Endothelial cell of umbilical vein (primary cell): ENCODE results near the gene PRPH. TPM values are rescaled to one million over a fixed set of nuclear protein-coding genes. Genes with fewer than 3 reads are reported as not detected.

Experiments
- BruUV-seq: library from RNA; stranded (reverse); fragments of 400-500 nt; replicated peaks from 2 replicates; lab custom pipeline; 2021; lab: Mats Ljungman, UMichigan
- CTCF ChIA-PET: fragments of 300-600, 350-600 bp; sonication (Branson Sonifier 250); formaldehyde crosslinking; loops from one replicate; lab custom pipeline; 2021; ENCODE audit warnings: antibody characterized with exemption, inconsistent platforms; lab: Charles Lee
- POLR2A ChIA-PET: fragments of 300-600, 350-600 bp; sonication (Branson Sonifier 250); formaldehyde crosslinking; loops from one replicate; lab custom pipeline; 2021; ENCODE audit warnings: antibody characterized with exemption, inconsistent platforms; lab: Charles Lee
- DNase-seq: peaks from one replicate; pipeline ENCODE4 v3.0.0-alpha.2; 2011; ENCODE audit warnings: low read depth, low spot score
- FAIRE-seq: peaks from 2 replicates; lab custom pipeline; 2011; peaks lifted over from hg19 to GRCh38; lab: Jason Lieb, UNC
- H2AFZ ChIP-seq: 2 replicates; pipeline ENCODE4 v1.6.0; 2012; ENCODE audit warnings: low read depth, low read length, control low read depth, inconsistent platforms
- H3K27ac ChIP-seq: 2 replicates; pipeline ENCODE4 v1.5.1; 2011; ENCODE audit warnings: low read depth, mild to moderate bottlenecking, control low read depth, low read length, moderate library complexity; ENCODE audit not compliant: insufficient read depth
- H3K27me3 ChIP-seq, 2 experiments: 2 replicates each; pipeline versions ENCODE4 v1.6.0 to v1.6.1; 2011; ENCODE audit warnings: low read length in 2 of 2, mixed read lengths in 1 of 2; ENCODE audit not compliant: control insufficient read depth in 2 of 2, insufficient read depth in 2 of 2
- H3K36me3 ChIP-seq, 2 experiments: 2 replicates in 1 of 2; 3 replicates in 1 of 2; pipeline ENCODE4 v1.5.1; 2011; ENCODE audit warnings: low read length in 2 of 2, mild to moderate bottlenecking in 1 of 2, moderate library complexity in 1 of 2; ENCODE audit not compliant: control insufficient read depth in 2 of 2, insufficient read depth in 2 of 2; ENCODE audit errors: extremely low read depth in 1 of 2
- H3K4me1 ChIP-seq: 3 replicates; pipeline ENCODE4 v1.5.1; 2011; ENCODE audit warnings: mild to moderate bottlenecking, low read length; ENCODE audit not compliant: control insufficient read depth, insufficient read depth; ENCODE audit errors: extremely low read depth
- H3K4me2 ChIP-seq: 2 replicates; pipeline ENCODE4 v1.6.1; 2011; ENCODE audit warnings: low read length, control low read depth, mixed read lengths; ENCODE audit not compliant: insufficient read depth
- H3K4me3 ChIP-seq, 3 experiments: fragments of 200-600 bp in 1 of 3; sonication (generic), shearing (Covaris generic) in 1 of 3; replicated peaks in 1 of 3; 2 replicates each; pipeline ENCODE4 v1.5.1; 2011 to 2016; ENCODE audit warnings: control low read depth in 3 of 3, low read length in 3 of 3, mild to moderate bottlenecking in 2 of 3, inconsistent platforms in 1 of 3, low read depth in 1 of 3, moderate library complexity in 1 of 3; ENCODE audit not compliant: insufficient read depth in 1 of 3
- H3K79me2 ChIP-seq: 2 replicates; pipeline ENCODE4 v1.6.0; 2012; ENCODE audit warnings: low read length, inconsistent platforms; ENCODE audit not compliant: control insufficient read depth, insufficient read depth
- H3K9ac ChIP-seq: replicated peaks from 2 replicates; pipeline ENCODE3; 2011; ENCODE audit warnings: low read length, control low read depth; ENCODE audit not compliant: insufficient read depth; ENCODE audit errors: extremely low read depth
- H3K9me1 ChIP-seq: replicated peaks from 3 replicates; pipeline ENCODE4 v1.6.0; 2011; ENCODE audit warnings: mild to moderate bottlenecking, low read length; ENCODE audit not compliant: control insufficient read depth, insufficient read depth; ENCODE audit errors: extremely low read depth
- H3K9me3 ChIP-seq: replicated peaks from 2 replicates; pipeline ENCODE4 v1.5.1; 2012; ENCODE audit warnings: low read length, inconsistent platforms; ENCODE audit not compliant: control insufficient read depth, insufficient read depth
- H4K20me1 ChIP-seq: replicated peaks from 2 replicates; pipeline ENCODE3; 2011; ENCODE audit warnings: mild to moderate bottlenecking, low read length; ENCODE audit not compliant: control insufficient read depth, insufficient read depth; ENCODE audit errors: extremely low read depth
- EZH2 ChIP-seq: IDR thresholded peaks from 2 replicates; pipeline ENCODE4 v1.6.1; 2012; ENCODE audit warnings: borderline replicate concordance, low read depth, mild to moderate bottlenecking, moderate library complexity, low read length, inconsistent platforms; ENCODE audit not compliant: severe bottlenecking
- FOS ChIP-seq: IDR thresholded peaks from 2 replicates; pipeline ENCODE4 v1.6.1; 2011; ENCODE audit warnings: mild to moderate bottlenecking, low read length, moderate library complexity, borderline replicate concordance; ENCODE audit not compliant: insufficient read depth
- GATA2 ChIP-seq: IDR thresholded peaks from 2 replicates; pipeline ENCODE4 v1.7.0; 2011; ENCODE audit warnings: low read depth, mild to moderate bottlenecking, moderate library complexity, mixed read lengths, low read length; ENCODE audit not compliant: insufficient read length, insufficient read depth
- JUN ChIP-seq: IDR thresholded peaks from 2 replicates; pipeline ENCODE4 v1.6.1; 2011; ENCODE audit warnings: borderline replicate concordance, low read depth; ENCODE audit not compliant: insufficient read length, insufficient read depth
- MYC ChIP-seq: IDR thresholded peaks from one replicate; pipeline ENCODE4 v1.6.1; 2011; ENCODE audit warnings: mild to moderate bottlenecking, low read depth, low read length
- POLR2A ChIP-seq: IDR thresholded peaks from 2 replicates; pipeline ENCODE4 v1.6.1; 2012; ENCODE audit warnings: low read depth, mild to moderate bottlenecking, control low read depth, low read length
- POLR2AphosphoS5 ChIP-seq: IDR thresholded peaks from 2 replicates; pipeline ENCODE4 v1.6.1; 2012; ENCODE audit warnings: low read depth, mild to moderate bottlenecking, control low read depth, low read length, moderate library complexity; ENCODE audit not compliant: insufficient read depth
- dilution Hi-C: fragments of 300-500 bp; cut with MboI; formaldehyde crosslinking; loops from one replicate; pipeline ENCODE4 v1.15.0; 2019; ENCODE audit warnings: low sequenced_read_pairs; ENCODE audit not compliant: extremely low pct_ligation_motif_present
- intact Hi-C: fragments of 100-400 bp; cut with micrococcal nuclease; formaldehyde crosslinking; loops from one replicate; pipeline ENCODE4 v1.10.0; 2022
- polyA plus RNA-seq, 4 experiments: library from polyadenylated mRNA; depleted of rRNA in 3 of 4; stranded (reverse) in 3 of 4; unstranded in 1 of 4; fragments of >200 nt; gene quantifications; 2 replicates each; pipeline versions ENCODE4 v1.2.1 to v1.2.3, GENCODE V29; 2011 to 2012; ENCODE audit warnings: missing spikeins in 1 of 4
- total RNA-seq: library from RNA; stranded (reverse); gene quantifications from 2 replicates; pipeline ENCODE4 v1.2.3, GENCODE V29; 2021
- TF ChIP-seq, protein P1 (sequence below): IDR thresholded peaks from 2 replicates; pipeline ENCODE4 v1.6.1; 2011; ENCODE audit not compliant: insufficient read depth, insufficient read length
- TF ChIP-seq, protein P2 (sequence below), 2 donors: IDR thresholded peaks; 1 replicate in 1 of 2; 2 replicates in 1 of 2; pipeline ENCODE4 v1.5.1; 2011; ENCODE audit warnings: low read length in 2 of 2, mild to moderate bottlenecking in 2 of 2, moderate library complexity in 2 of 2, control low read depth in 1 of 2, inconsistent platforms in 1 of 2, low read depth in 1 of 2; ENCODE audit not compliant: insufficient read depth in 1 of 2; ENCODE audit errors: extremely low read depth in 1 of 2

PRPH gene
- total and polyA plus RNA-seq, 2 donors (not counting 3 experiments of a cell fraction or from before 2014, with no cell fraction given): not detected

DNA sequence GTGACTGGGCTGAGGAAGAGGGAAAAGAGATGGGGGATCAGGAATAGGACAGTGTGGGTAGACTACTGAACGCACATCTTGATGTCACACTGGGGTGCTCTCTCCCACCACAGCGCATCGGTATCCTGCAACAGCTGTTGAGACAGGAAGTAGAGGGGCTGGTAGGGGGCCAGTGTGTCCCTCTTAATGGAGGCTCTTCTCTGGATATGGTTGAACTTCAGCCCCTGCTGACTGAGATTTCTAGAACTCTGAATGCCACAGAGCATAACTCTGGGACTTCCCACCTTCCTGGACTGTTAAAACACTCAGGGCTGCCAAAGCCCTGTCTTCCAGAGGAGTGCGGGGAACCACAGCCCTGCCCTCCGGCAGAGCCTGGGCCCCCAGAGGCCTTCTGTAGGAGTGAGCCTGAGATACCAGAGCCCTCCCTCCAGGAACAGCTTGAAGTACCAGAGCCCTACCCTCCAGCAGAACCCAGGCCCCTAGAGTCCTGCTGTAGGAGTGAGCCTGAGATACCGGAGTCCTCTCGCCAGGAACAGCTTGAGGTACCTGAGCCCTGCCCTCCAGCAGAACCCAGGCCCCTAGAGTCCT lies 35.2 kb downstream of the PRPH start:
- peaks cover 18% of the 10 kb centered on the region in 2 experiments for H3K27me3 ChIP-seq
- no peak overlapping the region for H3K9ac ChIP-seq
- CTCF ChIA-PET: interaction anchor here (1.4 to 3.1 kb wide), 4 partner anchors 12 to 184 kb away, joined by 7 to 66 read pairs (median 10); partner anchors contain the start of gene DNAJC22

More for the DNA sequence above, 35.2 kb downstream of the PRPH start:
- BruUV-seq: TSS peak; percentile 18
- Histone ChIP-seq H3K4me1 (no peaks in the 10 kb centered on the region), H2AFZ (no peak overlapping the region), H3K27ac (no peak overlapping the region), H4K20me1 (no peaks in the 10 kb centered on the region), H3K9me1 (no peaks in the 10 kb centered on the region), H3K79me2 (no peaks in the 10 kb centered on the region), H3K4me3 (no peak overlapping the region), H3K9me3 (no peaks in the 10 kb centered on the region), H3K36me3 (peaks cover 4 to 6% of the 10 kb centered on the region in 2 experiments), H3K4me2 (no peak overlapping the region)
- DNase-seq (no peak), FAIRE-seq (no peak)
- POLR2A ChIA-PET: no interaction called here
- TF ChIP-seq JUN (no peak), MYC (no peak), GATA2 (no peak), POLR2A (no peak), FOS (no peak), EZH2 (no peak), POLR2AphosphoS5 (no peak)
- TF ChIP-seq, protein P1, sequence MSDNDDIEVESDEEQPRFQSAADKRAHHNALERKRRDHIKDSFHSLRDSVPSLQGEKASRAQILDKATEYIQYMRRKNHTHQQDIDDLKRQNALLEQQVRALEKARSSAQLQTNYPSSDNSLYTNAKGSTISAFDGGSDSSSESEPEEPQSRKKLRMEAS: no peak
- TF ChIP-seq, protein P2, sequence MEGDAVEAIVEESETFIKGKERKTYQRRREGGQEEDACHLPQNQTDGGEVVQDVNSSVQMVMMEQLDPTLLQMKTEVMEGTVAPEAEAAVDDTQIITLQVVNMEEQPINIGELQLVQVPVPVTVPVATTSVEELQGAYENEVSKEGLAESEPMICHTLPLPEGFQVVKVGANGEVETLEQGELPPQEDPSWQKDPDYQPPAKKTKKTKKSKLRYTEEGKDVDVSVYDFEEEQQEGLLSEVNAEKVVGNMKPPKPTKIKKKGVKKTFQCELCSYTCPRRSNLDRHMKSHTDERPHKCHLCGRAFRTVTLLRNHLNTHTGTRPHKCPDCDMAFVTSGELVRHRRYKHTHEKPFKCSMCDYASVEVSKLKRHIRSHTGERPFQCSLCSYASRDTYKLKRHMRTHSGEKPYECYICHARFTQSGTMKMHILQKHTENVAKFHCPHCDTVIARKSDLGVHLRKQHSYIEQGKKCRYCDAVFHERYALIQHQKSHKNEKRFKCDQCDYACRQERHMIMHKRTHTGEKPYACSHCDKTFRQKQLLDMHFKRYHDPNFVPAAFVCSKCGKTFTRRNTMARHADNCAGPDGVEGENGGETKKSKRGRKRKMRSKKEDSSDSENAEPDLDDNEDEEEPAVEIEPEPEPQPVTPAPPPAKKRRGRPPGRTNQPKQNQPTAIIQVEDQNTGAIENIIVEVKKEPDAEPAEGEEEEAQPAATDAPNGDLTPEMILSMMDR (IDR thresholded peaks at IDR 0.05; ENCODE audit: extremely low read depth in 1 of 2, insufficient read depth in 1 of 2, low read depth in 1 of 2, low read length in 2 of 2): no peak
- dilution Hi-C loops: no loop called here
- intact Hi-C loops: no loop called here
